H1 (cell line): ENCODE results near the gene PM20D1. TPM values are rescaled to one million over a fixed set of nuclear protein-coding genes. Genes with fewer than 3 reads are reported as not detected.

Experiments used
- CTCF ChIA-PET: fragments of 300-600 bp; sonication (Branson Sonifier 250); formaldehyde crosslinking; loops from one replicate; lab custom pipeline; 2021; ENCODE audit not compliant: partially characterized antibody; lab: Charles Lee
- POLR2A ChIA-PET: fragments of 300-600 bp; sonication (Branson Sonifier 250); formaldehyde crosslinking; loops from one replicate; lab custom pipeline; 2021; ENCODE audit warnings: inconsistent platforms; ENCODE audit not compliant: partially characterized antibody; lab: Charles Lee
- DNase-seq, 2 experiments: peaks; one replicate each; pipeline versions ENCODE4 v3.0.0 to v3.0.0-alpha.2; 2010 to 2022; ENCODE audit warnings: low spot score in 2 of 2, low read depth in 1 of 2, mixed read lengths in 1 of 2
- FAIRE-seq: peaks from 2 replicates; lab custom pipeline; 2011; peaks lifted over from hg19 to GRCh38; lab: Jason Lieb, UNC
- H2AFZ ChIP-seq: 2 replicates; pipeline ENCODE4 v1.8.1; 2012; ENCODE audit warnings: low read length, inconsistent platforms
- H2AK5ac ChIP-seq: 2 replicates; pipeline ENCODE4 v1.6.1; 2013; ENCODE audit warnings: low read depth, low read length
- H2BK120ac ChIP-seq: replicated peaks from 2 replicates; pipeline ENCODE3; 2013; ENCODE audit warnings: low read depth, low read length, inconsistent platforms
- H2BK12ac ChIP-seq: 2 replicates; pipeline ENCODE4 v1.6.1; 2013; ENCODE audit warnings: low read depth, low read length
- H2BK15ac ChIP-seq: 2 replicates; pipeline ENCODE4 v1.6.1; 2013; ENCODE audit warnings: low read length
- H2BK20ac ChIP-seq: 2 replicates; pipeline ENCODE4 v1.6.1; 2013; ENCODE audit warnings: low read length
- H2BK5ac ChIP-seq: 2 replicates; pipeline ENCODE4 v1.6.1; 2013; ENCODE audit warnings: low read depth, low read length
- H3K14ac ChIP-seq: 2 replicates; pipeline ENCODE4 v1.6.1; 2013; ENCODE audit warnings: inconsistent platforms; ENCODE audit not compliant: insufficient read length
- H3K18ac ChIP-seq: 2 replicates; pipeline ENCODE4 v1.6.1; 2013; ENCODE audit warnings: low read length; ENCODE audit errors: extremely low read depth
- H3K23ac ChIP-seq: 2 replicates; pipeline ENCODE4 v1.6.1; 2013; ENCODE audit warnings: inconsistent platforms; ENCODE audit not compliant: insufficient read length
- H3K23me2 ChIP-seq: 2 replicates; pipeline ENCODE4 v1.6.1; 2013; ENCODE audit warnings: low read depth, low read length
- H3K27ac ChIP-seq: 2 replicates; pipeline ENCODE4 v1.6.1; 2011; ENCODE audit warnings: low read depth, low read length, inconsistent platforms
- H3K27me3 ChIP-seq, 4 experiments: replicated peaks in 1 of 4; 1 replicate in 1 of 4; 2 replicates in 3 of 4; pipeline versions ENCODE4 v1.6.1 to v1.8.1; 2011 to 2013; ENCODE audit warnings: low read length in 3 of 4, mild to moderate bottlenecking in 3 of 4, inconsistent platforms in 2 of 4, mixed read lengths in 2 of 4, moderate library complexity in 1 of 4; ENCODE audit not compliant: control insufficient read depth in 3 of 4, insufficient read depth in 3 of 4; ENCODE audit errors: extremely low read depth in 1 of 4
- H3K36me3 ChIP-seq, 4 experiments: 2 replicates each; pipeline versions ENCODE4 v1.6.1 to v1.8.1; 2011 to 2013; ENCODE audit warnings: mild to moderate bottlenecking in 4 of 4, low read length in 3 of 4, moderate library complexity in 2 of 4, control low read depth in 1 of 4, inconsistent platforms in 1 of 4; ENCODE audit not compliant: insufficient read depth in 4 of 4, control insufficient read depth in 2 of 4
- H3K4ac ChIP-seq: replicated peaks from 2 replicates; pipeline ENCODE3; 2013; ENCODE audit warnings: low read length, low read depth, mixed read lengths, inconsistent platforms; ENCODE audit not compliant: insufficient read length
- H3K4me1 ChIP-seq, 4 experiments: replicated peaks in 1 of 4; 1 replicate in 1 of 4; 2 replicates in 3 of 4; pipeline versions ENCODE4 v1.6.1 to v1.8.1; 2011 to 2013; ENCODE audit warnings: low read length in 3 of 4, inconsistent platforms in 2 of 4, mixed read lengths in 1 of 4; ENCODE audit not compliant: insufficient read depth in 4 of 4, control insufficient read depth in 3 of 4
- H3K4me2 ChIP-seq, 2 experiments: 2 replicates each; pipeline versions ENCODE4 v1.6.1 to v1.8.1; 2011 to 2013; ENCODE audit warnings: low read depth in 2 of 2, low read length in 2 of 2, control low read depth in 1 of 2, inconsistent platforms in 1 of 2, mild to moderate bottlenecking in 1 of 2; ENCODE audit not compliant: insufficient read depth in 1 of 2
- H3K4me3 ChIP-seq, 4 experiments: fragments of 200-600, 300-600 bp in 1 of 4; sonication (generic), shearing (Covaris generic), sonication (Bioruptor Twin) in 1 of 4; 2 replicates each; pipeline versions ENCODE4 v1.5.1 to v1.8.1; 2011 to 2016; ENCODE audit warnings: low read length in 4 of 4, low read depth in 3 of 4, control low read depth in 2 of 4, inconsistent platforms in 2 of 4, mild to moderate bottlenecking in 2 of 4, mixed read lengths in 1 of 4, moderate library complexity in 1 of 4; ENCODE audit not compliant: insufficient read depth in 2 of 4; ENCODE audit errors: extremely low read depth in 1 of 4
- H3K56ac ChIP-seq: replicated peaks from 2 replicates; pipeline ENCODE3; 2013; ENCODE audit warnings: low read depth, mild to moderate bottlenecking, mixed read lengths, low read length, inconsistent platforms; ENCODE audit not compliant: insufficient read length
- H3K79me1 ChIP-seq: 2 replicates; pipeline ENCODE4 v1.6.1; 2013; ENCODE audit warnings: low read depth, low read length, control low read depth
- H3K79me2 ChIP-seq, 2 experiments: 2 replicates each; pipeline versions ENCODE4 v1.6.1 to v1.8.1; 2012 to 2013; ENCODE audit warnings: low read length in 2 of 2, mild to moderate bottlenecking in 2 of 2, inconsistent platforms in 1 of 2; ENCODE audit not compliant: insufficient read depth in 2 of 2, control insufficient read depth in 1 of 2
- H3K9ac ChIP-seq, 4 experiments: replicated peaks in 1 of 4; 1 replicate in 1 of 4; 2 replicates in 3 of 4; pipeline versions ENCODE4 v1.6.1 to v1.8.1; 2011 to 2013; ENCODE audit warnings: low read depth in 3 of 4, low read length in 3 of 4, control low read depth in 2 of 4, mild to moderate bottlenecking in 2 of 4, moderate library complexity in 2 of 4, inconsistent platforms in 1 of 4; ENCODE audit errors: extremely low read depth in 1 of 4
- H3K9me3 ChIP-seq, 2 experiments: 2 replicates each; pipeline versions ENCODE4 v1.6.1 to v1.8.1; 2012 to 2013; ENCODE audit warnings: mild to moderate bottlenecking in 2 of 2, moderate library complexity in 2 of 2, control low read depth in 1 of 2, inconsistent platforms in 1 of 2, low read depth in 1 of 2, low read length in 1 of 2, mixed read lengths in 1 of 2; ENCODE audit not compliant: insufficient read depth in 2 of 2
- H4K20me1 ChIP-seq, 2 experiments: replicated peaks in 1 of 2; 2 replicates each; pipeline versions ENCODE3 to v1.8.1; 2011 to 2013; ENCODE audit warnings: inconsistent platforms in 2 of 2, low read length in 2 of 2, mild to moderate bottlenecking in 1 of 2; ENCODE audit not compliant: insufficient read depth in 2 of 2, control insufficient read depth in 1 of 2
- H4K5ac ChIP-seq: 2 replicates; pipeline ENCODE4 v1.6.1; 2013; ENCODE audit warnings: low read length, low read depth, mixed read lengths, inconsistent platforms; ENCODE audit not compliant: insufficient read length
- H4K8ac ChIP-seq: 2 replicates; pipeline ENCODE4 v1.8.0; 2013; ENCODE audit warnings: mild to moderate bottlenecking, moderate library complexity, low read length, inconsistent platforms; ENCODE audit not compliant: insufficient read depth; ENCODE audit errors: extremely low read depth
- H4K91ac ChIP-seq: replicated peaks from 2 replicates; pipeline ENCODE3; 2013; ENCODE audit warnings: low read length, mixed read lengths, inconsistent platforms; ENCODE audit not compliant: insufficient read length
- BACH1 ChIP-seq: IDR thresholded peaks from 2 replicates; pipeline ENCODE4 v1.6.1; 2012; ENCODE audit warnings: low read length, improper control_type of control experiment
- E2F6 ChIP-seq: IDR thresholded peaks from 2 replicates; pipeline ENCODE4 v1.6.1; 2012; ENCODE audit warnings: inconsistent platforms
- JUN ChIP-seq: IDR thresholded peaks from 2 replicates; pipeline ENCODE4 v1.6.1; 2011; ENCODE audit warnings: low read depth, mild to moderate bottlenecking, improper control_type of control experiment, low read length
- RXRA ChIP-seq: IDR thresholded peaks from 2 replicates; pipeline ENCODE4 v1.6.1; 2011; ENCODE audit warnings: low read depth, mild to moderate bottlenecking, low read length, moderate library complexity; ENCODE audit not compliant: insufficient read depth
- SIN3A ChIP-seq, 2 experiments: IDR thresholded peaks in 1 of 2; conservative IDR thresholded peaks in 1 of 2; 2 replicates each; pipeline ENCODE4 v1.6.1; 2011 to 2012; ENCODE audit warnings: low read length in 2 of 2, improper control_type of control experiment in 1 of 2, low read depth in 1 of 2, mild to moderate bottlenecking in 1 of 2
- WGBS, 2 experiments: shearing (Covaris generic) in 1 of 2; methylation state at CpG; one replicate each; pipeline versions ENCODE4 v1.1.6 to v1.1.7; 2013 to 2015; ENCODE audit warnings: low lambda C conversion rate in 2 of 2, mixed read lengths in 2 of 2, inconsistent platforms in 1 of 2, low coverage in 1 of 2, missing lambda C conversion rate in 1 of 2; ENCODE audit not compliant: insufficient replicate concordance in 2 of 2, insufficient coverage in 1 of 2, insufficient read length in 1 of 2; ENCODE audit errors: extremely low coverage in 1 of 2, missing lambda C conversion rate in 1 of 2; 5-methylcytosine and 5-hydroxymethylcytosine counted together
- polyA plus RNA-seq, 7 experiments: library from polyadenylated mRNA; depleted of rRNA in 3 of 7; stranded (reverse) in 5 of 7; unstranded in 2 of 7; fragments of >200 nt in 5 of 7; fragments of 200-250 nt in 2 of 7; gene quantifications; 1 replicate in 5 of 7; 2 replicates in 1 of 7; 4 replicates in 1 of 7; pipeline versions ENCODE4 v1.2.1 to v1.2.3, GENCODE V29; 2011 to 2013; ENCODE audit warnings: missing spikeins in 2 of 7, mixed read lengths in 2 of 7
- total RNA-seq: library from RNA; stranded (reverse); fragmentation: NEBNext Ultra II Directional; extraction: Animal tissue kit (Norgen Biotek cat#: 25700); gene quantifications from 2 replicates; pipeline ENCODE4 v1.2.1, GENCODE V29; 2021

The PM20D1 gene
- total and polyA plus RNA-seq, 2 of the 8 experiments (the other 6 are each of a cell fraction or from before 2014, with no cell fraction given): 0.05 TPM; not detected in 1

GRCh38 chr1:205812271-205812877 is 37.6 kb downstream of the PM20D1 start:
- CTCF ChIA-PET: interaction anchor here (0.8 to 6.1 kb wide), 6 partner anchors 14 to 114 kb away, joined by 3 to 79 read pairs (median 10); no protein-coding TSS in a partner anchor
- DNase-seq (peak in 1 of 2 experiments; percentile 73), FAIRE-seq (no peak)
- Histone ChIP-seq H2BK20ac (no peak overlapping the region), H3K18ac (0 out of 2 replicates have a peak overlapping the region, but pooled peaks have one; percentile 63), H2BK5ac (peak overlapping the region; percentile 81; the same call in 1 of the 2 replicates), H2AFZ (no peak overlapping the region), H3K9me3 (no peaks in the 10 kb centered on the region), H3K23me2 (peaks cover 6% of the 10 kb centered on the region; the same call in 1 of the 2 replicates), H4K20me1 (peaks cover 0 to 9% of the 10 kb centered on the region in 2 experiments), H3K27me3 (peaks cover 0 to 3% (median 0%) of the 10 kb centered on the region in 4 experiments; a peak in 2 of 7 replicates), H3K36me3 (peaks cover 7 to 11% (median 7%) of the 10 kb centered on the region in 4 experiments; a peak in 5 of 8 replicates), H3K23ac (no peak overlapping the region), H3K4me3 (peak overlapping the region; percentile 49 to 94 (median 64)), H4K5ac (no peak overlapping the region), H3K4me1 (peaks cover 2 to 7% (median 6%) of the 10 kb centered on the region in 4 experiments; a peak in 5 of 7 replicates), H4K8ac (no peak overlapping the region), H3K79me2 (peaks cover 0 to 39% of the 10 kb centered on the region in 2 experiments; a peak in 2 of 4 replicates), H3K56ac (peak overlapping the region; percentile 55), H3K14ac (no peak overlapping the region), H2AK5ac (no peak overlapping the region), H2BK120ac (no peak overlapping the region), H3K79me1 (peaks cover 10% of the 10 kb centered on the region), H2BK12ac (no peak overlapping the region), H4K91ac (no peak overlapping the region), H2BK15ac (no peak overlapping the region), H3K9ac (peak overlapping the region in 2 of 4 experiments; percentile 25 to 43; a peak in 3 of 7 replicates), H3K4ac (no peak overlapping the region), H3K4me2 (peak overlapping the region; percentile 96 to 97), H3K27ac (peak overlapping the region; percentile 26; the same call in 1 of the 2 replicates)
- POLR2A ChIA-PET: interaction anchor here (0.6 to 1.6 kb wide), 9 partner anchors 10 to 68 kb away, joined by 3 to 5 read pairs (median 3); no protein-coding TSS in a partner anchor
- WGBS, 2 experiments: 0% methylated on average over 6 of the region's 16 CpGs; no CpG with 5 or more reads in 1 of the 2 experiments
- TF ChIP-seq JUN (no peak), BACH1 (0 out of 2 replicates have a peak, but pooled peaks have one; percentile 6), E2F6 (0 out of 2 replicates have a peak, but pooled peaks have one; percentile 5), RXRA (no peak), SIN3A (conservative IDR thresholded peaks at IDR 0.05 in 1 of 2, IDR thresholded peaks at IDR 0.05 in 1 of 2; ENCODE audit: low read depth in 1 of 2, low read length in 2 of 2) (0 out of 4 replicates have a peak, but pooled peaks of 1 of the 2 experiments have one; percentile 13)
